Fibroblast of the conjunctiva (primary cell): ENCODE measurements around the gene SPSB3.
"Not testable (repeated sequence)": the region's sequence is repeated elsewhere in the genome, so short reads cannot be mapped to it uniquely, and the experiment has no call there.

Experiments
- DNase-seq: peaks from one replicate; pipeline ENCODE4 v3.0.0-alpha.2; 2010; ENCODE audit warnings: low read depth

SPSB3 gene

GRCh38 chr16:1741553-1742165, 40.7 kb downstream of the SPSB3 start:
- DNase-seq: no peak

GRCh38 chr16:1740781-1741490, 41.4 kb downstream of the SPSB3 start:
- DNase-seq: no peak

- no peak for DNase-seq
Measured at GRCh38 chr16:1740234-1740633, 42.1 kb downstream of the SPSB3 start.

- DNase-seq: no peak
Measured at GRCh38 chr16:1734816-1735215, 47.6 kb downstream of the SPSB3 start.

GRCh38 chr16:1734123-1734522, 48.2 kb downstream of the SPSB3 start:
- no peak for DNase-seq

GRCh38 chr16:1732551-1732987, 49.8 kb downstream of the SPSB3 start:
- DNase-seq: not testable (repeated sequence)

GRCh38 chr16:1732071-1732470, 50.3 kb downstream of the SPSB3 start:
- DNase-seq: no peak

- no peak for DNase-seq
Measured at GRCh38 chr16:1731603-1732002, 50.8 kb downstream of the SPSB3 start.

GRCh38 chr16:1731073-1731472, 51.3 kb downstream of the SPSB3 start:
- DNase-seq: no peak

GRCh38 chr16:1729445-1729844, 52.9 kb downstream of the SPSB3 start:
- DNase-seq: no peak

GRCh38 chr16:1729026-1729425, 53.3 kb downstream of the SPSB3 start:
- DNase-seq: no peak

- DNase-seq: no peak
Measured at GRCh38 chr16:1727651-1728624, 54.4 kb downstream of the SPSB3 start.
